Neutrophil (primary cell): ENCODE measurements around the gene FAM20B.

Experiments used
- H3K27ac ChIP-seq: fragments of 200-600 bp; sonication (generic); 2 replicates; pipeline ENCODE4 v1.5.1; 2016; ENCODE audit warnings: mild to moderate bottlenecking, moderate library complexity
- H3K27me3 ChIP-seq: fragments of 200-600 bp; sonication (generic); 2 replicates; pipeline ENCODE4 v1.6.0; 2016; ENCODE audit warnings: mild to moderate bottlenecking
- H3K36me3 ChIP-seq: fragments of 200-600 bp; sonication (generic); 2 replicates; pipeline ENCODE4 v1.5.1; 2017
- H3K4me1 ChIP-seq, 2 experiments: fragments of 200-600 bp in 1 of 2; sonication (generic) in 1 of 2; 1 replicate in 1 of 2; 2 replicates in 1 of 2; pipeline versions ENCODE4 v1.5.1 to v1.6.1; 2013 to 2016; ENCODE audit warnings: low read depth in 1 of 2, low read length in 1 of 2, mild to moderate bottlenecking in 1 of 2, moderate library complexity in 1 of 2; ENCODE audit not compliant: control insufficient read depth in 1 of 2, insufficient read depth in 1 of 2
- H3K4me3 ChIP-seq, 2 experiments: fragments of 200-600 bp in 1 of 2; sonication (generic) in 1 of 2; 1 replicate in 1 of 2; 2 replicates in 1 of 2; pipeline ENCODE4 v1.5.1; 2013 to 2016; ENCODE audit warnings: low read depth in 1 of 2, low read length in 1 of 2, mild to moderate bottlenecking in 1 of 2, moderate library complexity in 1 of 2
- H3K9me3 ChIP-seq: fragments of 200-600 bp; sonication (generic); 2 replicates; pipeline ENCODE4 v1.5.1; 2016
- CTCF ChIP-seq: fragments of 200-600 bp; sonication (generic); IDR thresholded peaks from 2 replicates; pipeline ENCODE4 v1.5.1; 2016; ENCODE audit warnings: antibody characterized with exemption

Gene FAM20B

DNA sequence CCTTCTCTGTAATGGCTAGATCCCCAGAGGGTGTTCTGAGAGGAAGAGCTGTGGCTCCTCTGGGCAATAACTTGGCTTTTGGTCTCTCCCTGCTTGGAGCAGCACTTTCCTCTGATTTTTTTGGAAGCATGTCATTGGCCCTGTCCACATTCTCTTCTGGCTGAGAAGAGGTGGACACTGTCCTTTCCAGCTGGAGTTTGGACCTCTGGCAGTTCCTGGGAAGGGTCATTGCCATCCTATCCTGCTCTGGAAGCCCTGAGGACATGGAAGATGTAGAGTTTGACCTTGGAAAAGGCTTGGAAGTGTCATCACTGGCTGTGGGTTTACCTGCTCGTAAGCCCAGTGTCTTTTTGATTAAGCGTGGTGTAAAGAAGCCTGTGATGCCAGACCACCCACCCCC, 83.0 kb downstream of the FAM20B start:
- H3K27me3 ChIP-seq: no peaks in the 10 kb centered on the region
- H3K27ac ChIP-seq: no peak overlapping the region
- no peak for TF ChIP-seq CTCF
- no peak overlapping the region for H3K4me3 ChIP-seq
- no peaks in the 10 kb centered on the region for H3K4me1 ChIP-seq
- no peaks in the 10 kb centered on the region for H3K9me3 ChIP-seq
- peaks cover 36% of the 10 kb centered on the region for H3K36me3 ChIP-seq

GRCh38 chr1:179115181-179115580, 89.5 kb downstream of the FAM20B start:
- Histone ChIP-seq H3K27me3 (no peaks in the 10 kb centered on the region), H3K36me3 (peaks cover 21% of the 10 kb centered on the region), H3K27ac (no peak overlapping the region), H3K4me1 (no peaks in the 10 kb centered on the region), H3K9me3 (no peaks in the 10 kb centered on the region), H3K4me3 (no peak overlapping the region)
- TF ChIP-seq CTCF: no peak

- Histone ChIP-seq H3K27me3 (no peaks in the 10 kb centered on the region), H3K27ac (no peak overlapping the region), H3K4me3 (no peak overlapping the region), H3K36me3 (peaks cover 10% of the 10 kb centered on the region), H3K9me3 (no peaks in the 10 kb centered on the region), H3K4me1 (no peaks in the 10 kb centered on the region)
- no peak for TF ChIP-seq CTCF
Observed at GRCh38 chr1:179119513-179119912, 93.8 kb downstream of the FAM20B start.

GRCh38 chr1:179120736-179121135, 95.0 kb downstream of the FAM20B start:
- Histone ChIP-seq H3K36me3 (peaks cover 10% of the 10 kb centered on the region), H3K4me1 (no peaks in the 10 kb centered on the region), H3K27me3 (no peaks in the 10 kb centered on the region), H3K27ac (no peak overlapping the region), H3K4me3 (no peak overlapping the region), H3K9me3 (no peaks in the 10 kb centered on the region)
- TF ChIP-seq CTCF: no peak

- peaks cover 10% of the 10 kb centered on the region for H3K36me3 ChIP-seq
Observed at GRCh38 chr1:179121159-179121938, 95.7 kb downstream of the FAM20B start.

More at GRCh38 chr1:179121159-179121938, 95.7 kb downstream of the FAM20B start:
- H3K27me3 ChIP-seq: no peaks in the 10 kb centered on the region
- no peaks in the 10 kb centered on the region for H3K9me3 ChIP-seq
- H3K4me3 ChIP-seq: no peak overlapping the region
- no peaks in the 10 kb centered on the region for H3K4me1 ChIP-seq
- TF ChIP-seq CTCF: no peak
- no peak overlapping the region for H3K27ac ChIP-seq
